K562 (cell line): ENCODE measurements around the gene NACC1. TPM values are rescaled to one million over a fixed set of nuclear protein-coding genes. Genes with fewer than 3 reads are reported as not detected.

Experiments used
- BACH1 ChIP-seq: fragments of 200-800 bp; sonication (Bioruptor generic); IDR thresholded peaks from 2 replicates; pipeline ENCODE4 v1.6.1; 2016; ENCODE audit warnings: missing genetic modification characterization, missing compliant biosample characterization
- GATA2 ChIP-seq: sonication (generic); formaldehyde crosslinking; IDR thresholded peaks from 2 replicates; pipeline ENCODE4 v1.4.0; 2020; ENCODE audit warnings: mild to moderate bottlenecking, missing genetic modification reagents
- KAT2B ChIP-seq: IDR thresholded peaks from one replicate; pipeline ENCODE4 v1.6.1; 2012; ENCODE audit warnings: low read depth, mild to moderate bottlenecking, control low read depth, inconsistent platforms, low read length, moderate library complexity
- MAZ ChIP-seq, 2 experiments: fragments of 450-650 bp in 1 of 2; sonication (generic) in 1 of 2; formaldehyde crosslinking; IDR thresholded peaks in 1 of 2; conservative IDR thresholded peaks in 1 of 2; 2 replicates each; pipeline versions ENCODE4 v1.4.0 to v1.5.0; 2020; ENCODE audit warnings: mild to moderate bottlenecking in 1 of 2, missing genetic modification reagents in 1 of 2
- MECOM ChIP-seq: fragments of 250-450 bp; sonication (Bioruptor Pico); IDR thresholded peaks from 2 replicates; pipeline ENCODE4 v1.8.0; 2022; ENCODE audit warnings: inconsistent platforms
- NFXL1 ChIP-seq: fragments of 450-650 bp; formaldehyde crosslinking; IDR thresholded peaks from 2 replicates; pipeline ENCODE4 v1.4.0; 2021; ENCODE audit warnings: mild to moderate bottlenecking
- PHF20 ChIP-seq: fragments of 450-650 bp; IDR thresholded peaks from 2 replicates; pipeline ENCODE4 v1.6.1; 2018; ENCODE audit not compliant: partially characterized antibody
- RFX7 ChIP-seq: fragments of 250-450 bp; sonication (Bioruptor Pico); IDR thresholded peaks from 2 replicates; pipeline ENCODE4 v1.5.1; 2021; ENCODE audit warnings: mild to moderate bottlenecking
- RHOXF2B ChIP-seq: fragments of 250-450 bp; sonication (Bioruptor Pico); conservative IDR thresholded peaks from 2 replicates; pipeline ENCODE4 v1.5.1; 2021
- SRSF7 ChIP-seq: fragments of 200-400 bp; formaldehyde crosslinking; optimal IDR thresholded peaks from 2 replicates; pipeline ENCODE3; 2017; ENCODE audit warnings: mild to moderate bottlenecking, low read depth, low read length
- ZNF143 ChIP-seq: sonication (generic); formaldehyde crosslinking; IDR thresholded peaks from 2 replicates; pipeline ENCODE4 v1.9.0; 2022; ENCODE audit warnings: mild to moderate bottlenecking, missing genetic modification reagents
- ZNF668 ChIP-seq: fragments of 250-450 bp; sonication (Bioruptor Pico); IDR thresholded peaks from 2 replicates; pipeline ENCODE4 v1.8.0; 2022; ENCODE audit warnings: mild to moderate bottlenecking, inconsistent platforms
- ZNF707 ChIP-seq: fragments of 250-450 bp; sonication (Bioruptor Pico); conservative IDR thresholded peaks from 2 replicates; pipeline ENCODE4 v1.8.0; 2022; ENCODE audit warnings: inconsistent platforms, mild to moderate bottlenecking, moderate library complexity
- polyA plus RNA-seq, 8 experiments: library from polyadenylated mRNA; depleted of rRNA in 4 of 8; stranded (reverse) in 5 of 8; unstranded in 3 of 8; fragments of >200 nt; fragmentation: Nextera tagmentation in 2 of 8; fragmentation: Illumina TruSeq in 1 of 8; extraction: Ambion mirVana in 2 of 8; extraction: Trizol in 1 of 8; gene quantifications; 2 replicates each; pipeline versions ENCODE4 v1.2.1 to v1.2.3, GENCODE V29; 2011 to 2014; ENCODE audit warnings: inconsistent platforms in 1 of 8, missing spikeins in 1 of 8
- total RNA-seq, 7 experiments: library from RNA; depleted of rRNA in 6 of 7; stranded (reverse); fragments of >200 nt in 6 of 7; fragmentation: Illumina TruSeq in 2 of 7; extraction: Trizol in 2 of 7; gene quantifications; 2 replicates each; pipeline versions ENCODE4 v1.2.1 to v1.2.3, GENCODE V29; 2011 to 2021; ENCODE audit warnings: low replicate concordance in 1 of 7
- TF ChIP-seq, protein P1 (sequence below), 2 experiments: IDR thresholded peaks; 2 replicates each; pipeline ENCODE4 v1.6.1; 2012; ENCODE audit warnings: improper control_type of control experiment in 2 of 2, low read depth in 2 of 2, low read length in 2 of 2, borderline replicate concordance in 1 of 2
- TF ChIP-seq, protein P2 (sequence below), 2 experiments: fragments of 250-450 bp in 1 of 2; fragments of 450-650 bp in 1 of 2; sonication (Bioruptor Pico) in 1 of 2; IDR thresholded peaks; 2 replicates each; pipeline versions ENCODE4 v1.6.1 to v1.8.0; 2016 to 2021; ENCODE audit warnings: mild to moderate bottlenecking in 2 of 2, moderate library complexity in 2 of 2, missing compliant biosample characterization in 1 of 2, missing genetic modification characterization in 1 of 2
- TF ChIP-seq, protein P3 (sequence below): fragments of 250-450 bp; sonication (Bioruptor Pico); IDR thresholded peaks from 2 replicates; pipeline ENCODE4 v1.5.0; 2021; ENCODE audit warnings: mild to moderate bottlenecking, moderate library complexity
- TF ChIP-seq, protein P4 (sequence below): sonication (generic); formaldehyde crosslinking; IDR thresholded peaks from 2 replicates; pipeline ENCODE4 v1.8.0; 2022; ENCODE audit warnings: mild to moderate bottlenecking, missing genetic modification reagents

NACC1 gene
- total and polyA plus RNA-seq, 9 of the 15 experiments (the other 6 are each of a cell fraction or from before 2014, with no cell fraction given) = 0.04 to 96.6 (median 25.8) TPM

DNA sequence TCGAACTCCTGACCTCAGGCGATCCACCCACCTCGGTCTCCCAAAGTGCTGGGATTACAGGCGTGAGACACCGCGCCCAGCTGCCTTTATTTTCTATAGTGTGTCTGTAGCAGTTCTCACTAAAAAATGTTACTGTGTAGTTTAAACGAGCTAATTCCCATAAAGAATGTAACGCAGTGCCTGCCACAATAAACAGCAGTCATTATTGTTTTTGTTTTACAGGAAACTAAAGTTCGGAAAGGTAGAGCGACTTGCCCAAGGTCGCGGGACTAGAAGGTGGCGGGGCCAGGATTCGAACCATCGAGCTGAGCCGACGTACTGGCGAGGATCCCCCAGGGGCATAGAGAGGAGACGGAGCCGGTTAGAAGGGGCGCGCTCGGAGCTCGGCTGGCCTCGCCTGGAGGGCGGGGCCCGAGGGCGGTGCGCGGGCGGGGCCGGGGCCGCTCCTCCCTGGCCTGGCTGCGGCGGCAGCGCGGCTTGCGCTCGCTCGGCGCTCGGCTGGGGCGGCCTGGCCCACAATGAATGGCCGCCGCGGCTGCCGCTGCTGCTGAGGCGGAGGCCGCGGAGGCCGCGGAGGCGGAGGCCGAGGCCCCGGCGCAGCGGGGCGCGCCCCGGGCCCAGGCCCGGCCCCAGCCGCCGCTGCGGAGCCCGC lies at the start of gene NACC1 (continued):
- TF ChIP-seq PHF20 (no peak), SRSF7 (no peak), ZNF707 (no peak), GATA2 (CRISPR knock-in tag) (no peak), KAT2B (no peak), RFX7 (CRISPR knock-in tag) (no peak), NFXL1 (CRISPR knock-in tag) (no peak), RHOXF2B (CRISPR knock-in tag) (no peak), BACH1 (no peak), MECOM (CRISPR knock-in tag) (no peak), ZNF143 (CRISPR knock-in tag) (no peak), ZNF668 (CRISPR knock-in tag) (no peak), MAZ (CRISPR knock-in tag; conservative IDR thresholded peaks at IDR 0.05 in 1 of 2, IDR thresholded peaks at IDR 0.05 in 1 of 2) (peak; percentile 75 to 92)
- TF ChIP-seq, protein P1, sequence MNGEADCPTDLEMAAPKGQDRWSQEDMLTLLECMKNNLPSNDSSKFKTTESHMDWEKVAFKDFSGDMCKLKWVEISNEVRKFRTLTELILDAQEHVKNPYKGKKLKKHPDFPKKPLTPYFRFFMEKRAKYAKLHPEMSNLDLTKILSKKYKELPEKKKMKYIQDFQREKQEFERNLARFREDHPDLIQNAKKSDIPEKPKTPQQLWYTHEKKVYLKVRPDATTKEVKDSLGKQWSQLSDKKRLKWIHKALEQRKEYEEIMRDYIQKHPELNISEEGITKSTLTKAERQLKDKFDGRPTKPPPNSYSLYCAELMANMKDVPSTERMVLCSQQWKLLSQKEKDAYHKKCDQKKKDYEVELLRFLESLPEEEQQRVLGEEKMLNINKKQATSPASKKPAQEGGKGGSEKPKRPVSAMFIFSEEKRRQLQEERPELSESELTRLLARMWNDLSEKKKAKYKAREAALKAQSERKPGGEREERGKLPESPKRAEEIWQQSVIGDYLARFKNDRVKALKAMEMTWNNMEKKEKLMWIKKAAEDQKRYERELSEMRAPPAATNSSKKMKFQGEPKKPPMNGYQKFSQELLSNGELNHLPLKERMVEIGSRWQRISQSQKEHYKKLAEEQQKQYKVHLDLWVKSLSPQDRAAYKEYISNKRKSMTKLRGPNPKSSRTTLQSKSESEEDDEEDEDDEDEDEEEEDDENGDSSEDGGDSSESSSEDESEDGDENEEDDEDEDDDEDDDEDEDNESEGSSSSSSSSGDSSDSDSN (IDR thresholded peaks at IDR 0.05; ENCODE audit: borderline replicate concordance in 1 of 2, low read depth in 2 of 2, low read length in 2 of 2) = peak in 1 of 2 experiments; percentile 82; a peak in 2 of 4 replicates
- TF ChIP-seq, protein P2, sequence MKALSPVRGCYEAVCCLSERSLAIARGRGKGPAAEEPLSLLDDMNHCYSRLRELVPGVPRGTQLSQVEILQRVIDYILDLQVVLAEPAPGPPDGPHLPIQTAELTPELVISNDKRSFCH (CRISPR knock-in tag; IDR thresholded peaks at IDR 0.05) = no peak
- TF ChIP-seq, protein P2 (tag; IDR thresholded peaks at IDR 0.05) = peak; percentile 43; the same call in 1 of the 2 replicates
- TF ChIP-seq, protein P3, sequence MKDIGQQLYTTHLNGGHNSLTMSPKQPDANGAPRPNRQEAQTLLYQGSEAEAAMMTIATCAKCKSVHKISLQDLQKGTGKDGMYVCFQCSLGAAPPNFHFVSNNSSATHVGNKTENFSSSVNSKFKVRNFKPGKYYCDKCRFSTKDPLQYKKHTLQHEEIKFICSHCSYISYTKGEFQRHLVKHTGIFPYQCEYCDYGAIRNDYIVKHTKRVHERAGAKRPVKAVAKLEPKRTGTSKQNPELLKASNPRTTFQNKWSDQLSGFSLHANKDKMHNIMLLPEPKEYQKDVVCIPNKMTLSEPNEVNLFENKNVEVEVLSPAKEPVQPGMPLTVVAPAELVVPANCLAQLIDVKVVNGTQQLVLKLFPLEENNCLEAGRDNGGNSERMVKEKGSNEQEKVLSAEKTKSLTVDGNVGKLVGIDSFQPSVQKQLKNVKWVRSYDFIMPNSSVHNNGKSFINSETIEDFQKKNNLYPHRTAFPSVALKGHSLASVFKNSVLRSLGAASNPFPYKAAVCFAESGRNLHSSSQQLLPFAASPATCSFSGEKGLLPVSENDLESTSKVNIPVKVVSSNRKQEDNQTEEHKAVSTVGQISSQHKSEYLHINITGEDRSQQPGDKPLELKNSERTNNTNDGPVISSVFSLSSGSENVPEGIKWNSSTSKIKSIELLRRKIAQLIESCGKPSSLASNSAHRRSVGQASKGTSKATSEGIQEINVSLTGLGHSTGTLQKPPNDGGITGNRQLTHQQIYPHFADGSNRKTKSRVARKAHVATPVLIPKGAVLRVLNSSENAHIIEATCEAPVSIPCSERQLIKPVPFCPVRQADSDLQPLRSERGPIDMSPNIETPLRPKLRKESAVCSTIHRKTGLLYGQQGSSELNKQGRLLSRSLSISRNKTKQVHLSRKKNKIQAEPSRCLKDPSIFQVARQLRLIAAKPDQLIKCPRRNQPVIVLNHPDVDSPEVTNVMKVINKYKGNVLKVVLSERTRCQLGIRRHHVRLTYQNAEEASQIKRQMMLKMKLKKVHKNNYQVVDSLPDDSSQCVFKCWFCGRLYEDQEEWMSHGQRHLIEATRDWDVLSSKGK = no peak
- TF ChIP-seq, protein P4, sequence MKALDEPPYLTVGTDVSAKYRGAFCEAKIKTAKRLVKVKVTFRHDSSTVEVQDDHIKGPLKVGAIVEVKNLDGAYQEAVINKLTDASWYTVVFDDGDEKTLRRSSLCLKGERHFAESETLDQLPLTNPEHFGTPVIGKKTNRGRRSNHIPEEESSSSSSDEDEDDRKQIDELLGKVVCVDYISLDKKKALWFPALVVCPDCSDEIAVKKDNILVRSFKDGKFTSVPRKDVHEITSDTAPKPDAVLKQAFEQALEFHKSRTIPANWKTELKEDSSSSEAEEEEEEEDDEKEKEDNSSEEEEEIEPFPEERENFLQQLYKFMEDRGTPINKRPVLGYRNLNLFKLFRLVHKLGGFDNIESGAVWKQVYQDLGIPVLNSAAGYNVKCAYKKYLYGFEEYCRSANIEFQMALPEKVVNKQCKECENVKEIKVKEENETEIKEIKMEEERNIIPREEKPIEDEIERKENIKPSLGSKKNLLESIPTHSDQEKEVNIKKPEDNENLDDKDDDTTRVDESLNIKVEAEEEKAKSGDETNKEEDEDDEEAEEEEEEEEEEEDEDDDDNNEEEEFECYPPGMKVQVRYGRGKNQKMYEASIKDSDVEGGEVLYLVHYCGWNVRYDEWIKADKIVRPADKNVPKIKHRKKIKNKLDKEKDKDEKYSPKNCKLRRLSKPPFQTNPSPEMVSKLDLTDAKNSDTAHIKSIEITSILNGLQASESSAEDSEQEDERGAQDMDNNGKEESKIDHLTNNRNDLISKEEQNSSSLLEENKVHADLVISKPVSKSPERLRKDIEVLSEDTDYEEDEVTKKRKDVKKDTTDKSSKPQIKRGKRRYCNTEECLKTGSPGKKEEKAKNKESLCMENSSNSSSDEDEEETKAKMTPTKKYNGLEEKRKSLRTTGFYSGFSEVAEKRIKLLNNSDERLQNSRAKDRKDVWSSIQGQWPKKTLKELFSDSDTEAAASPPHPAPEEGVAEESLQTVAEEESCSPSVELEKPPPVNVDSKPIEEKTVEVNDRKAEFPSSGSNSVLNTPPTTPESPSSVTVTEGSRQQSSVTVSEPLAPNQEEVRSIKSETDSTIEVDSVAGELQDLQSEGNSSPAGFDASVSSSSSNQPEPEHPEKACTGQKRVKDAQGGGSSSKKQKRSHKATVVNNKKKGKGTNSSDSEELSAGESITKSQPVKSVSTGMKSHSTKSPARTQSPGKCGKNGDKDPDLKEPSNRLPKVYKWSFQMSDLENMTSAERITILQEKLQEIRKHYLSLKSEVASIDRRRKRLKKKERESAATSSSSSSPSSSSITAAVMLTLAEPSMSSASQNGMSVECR (CRISPR knock-in tag) = 0 out of 2 replicates have a peak, but pooled peaks have one; percentile 18
